Measurements from ENCODE around the gene GABARAPL1. TPM values are rescaled to one million over a fixed set of nuclear protein-coding genes. Genes with fewer than 3 reads are reported as not detected.

Gene GABARAPL1
- total and polyA plus RNA-seq, 9 donors = 53.1 to 186 (median 96.1) TPM

DNA sequence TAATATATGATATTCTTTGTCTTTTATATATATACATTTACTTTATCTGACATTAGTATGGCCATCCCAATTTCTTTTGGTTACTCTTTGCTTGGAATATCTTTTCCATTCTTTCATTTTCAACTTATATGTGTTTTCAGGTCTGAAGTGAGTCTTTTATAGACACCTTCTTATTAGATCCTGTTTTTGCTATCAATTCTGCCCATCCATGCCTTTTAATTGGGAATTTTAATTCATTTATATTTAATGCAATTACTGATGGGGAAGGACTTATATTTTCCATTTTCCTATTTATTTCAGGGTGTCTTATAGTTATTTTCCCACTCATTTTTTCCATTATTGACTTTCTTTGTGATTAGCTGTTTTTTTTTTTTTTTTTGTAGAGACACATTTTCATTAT, 43.4 kb downstream of the GABARAPL1 start:
- TF ChIP-seq EP300 (IDR thresholded peaks at IDR 0.05) = no peak
- TF ChIP-seq, protein P1, sequence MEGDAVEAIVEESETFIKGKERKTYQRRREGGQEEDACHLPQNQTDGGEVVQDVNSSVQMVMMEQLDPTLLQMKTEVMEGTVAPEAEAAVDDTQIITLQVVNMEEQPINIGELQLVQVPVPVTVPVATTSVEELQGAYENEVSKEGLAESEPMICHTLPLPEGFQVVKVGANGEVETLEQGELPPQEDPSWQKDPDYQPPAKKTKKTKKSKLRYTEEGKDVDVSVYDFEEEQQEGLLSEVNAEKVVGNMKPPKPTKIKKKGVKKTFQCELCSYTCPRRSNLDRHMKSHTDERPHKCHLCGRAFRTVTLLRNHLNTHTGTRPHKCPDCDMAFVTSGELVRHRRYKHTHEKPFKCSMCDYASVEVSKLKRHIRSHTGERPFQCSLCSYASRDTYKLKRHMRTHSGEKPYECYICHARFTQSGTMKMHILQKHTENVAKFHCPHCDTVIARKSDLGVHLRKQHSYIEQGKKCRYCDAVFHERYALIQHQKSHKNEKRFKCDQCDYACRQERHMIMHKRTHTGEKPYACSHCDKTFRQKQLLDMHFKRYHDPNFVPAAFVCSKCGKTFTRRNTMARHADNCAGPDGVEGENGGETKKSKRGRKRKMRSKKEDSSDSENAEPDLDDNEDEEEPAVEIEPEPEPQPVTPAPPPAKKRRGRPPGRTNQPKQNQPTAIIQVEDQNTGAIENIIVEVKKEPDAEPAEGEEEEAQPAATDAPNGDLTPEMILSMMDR (IDR thresholded peaks at IDR 0.05) = no peak
- no peak for TF ChIP-seq POLR2A (IDR thresholded peaks at IDR 0.05)
- H3K36me3 ChIP-seq = no peaks in the 10 kb centered on the region
- H3K27ac ChIP-seq = no peak overlapping the region

DNA sequence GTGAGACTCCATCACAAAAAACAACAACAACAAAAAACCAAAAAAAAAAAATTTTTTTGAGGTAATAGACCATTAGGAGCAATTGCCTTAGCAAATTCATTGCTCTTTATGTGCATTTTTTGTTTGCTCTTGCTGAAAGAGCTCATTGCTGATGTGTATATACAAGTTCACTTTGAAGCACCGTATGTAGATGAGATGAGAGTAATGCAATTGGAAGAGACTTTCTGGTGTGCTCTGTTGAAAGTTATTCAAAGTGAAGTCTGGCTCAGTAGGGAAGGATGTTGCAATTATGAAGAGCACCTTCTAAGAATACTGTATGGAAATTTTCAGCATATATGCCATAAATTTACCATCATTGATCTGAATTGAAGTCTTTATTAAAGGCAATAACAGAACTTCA, 48.2 kb downstream of the GABARAPL1 start:
- intact Hi-C loops (cut with DNase I) = no loop called here
- Histone ChIP-seq H3K9me3 (no peaks in the 10 kb centered on the region), H3K36me3 (no peaks in the 10 kb centered on the region), H3K4me1 (ENCODE audit: insufficient read depth) (no peaks in the 10 kb centered on the region), H3K27ac (no peak overlapping the region), H3K27me3 (no peaks in the 10 kb centered on the region), H3K4me3 (no peak overlapping the region)
- no peak for DNase-seq
- TF ChIP-seq, protein P1 (IDR thresholded peaks at IDR 0.05) = no peak
- TF ChIP-seq EP300 (IDR thresholded peaks at IDR 0.05) = no peak
- TF ChIP-seq POLR2A (IDR thresholded peaks at IDR 0.05) = no peak
- 0 to 94% (median 2%) methylated on average over 1 of the region's 1 CpG for WGBS, 3 donors

More for the DNA sequence above, 43.4 kb downstream of the GABARAPL1 start:
- no peak for DNase-seq
- Histone ChIP-seq H3K27me3 (no peaks in the 10 kb centered on the region), H3K4me1 (ENCODE audit: insufficient read depth) (no peaks in the 10 kb centered on the region), H3K9me3 (no peaks in the 10 kb centered on the region), H3K4me3 (no peak overlapping the region)
- intact Hi-C loops (cut with DNase I) = no loop called here

DNA sequence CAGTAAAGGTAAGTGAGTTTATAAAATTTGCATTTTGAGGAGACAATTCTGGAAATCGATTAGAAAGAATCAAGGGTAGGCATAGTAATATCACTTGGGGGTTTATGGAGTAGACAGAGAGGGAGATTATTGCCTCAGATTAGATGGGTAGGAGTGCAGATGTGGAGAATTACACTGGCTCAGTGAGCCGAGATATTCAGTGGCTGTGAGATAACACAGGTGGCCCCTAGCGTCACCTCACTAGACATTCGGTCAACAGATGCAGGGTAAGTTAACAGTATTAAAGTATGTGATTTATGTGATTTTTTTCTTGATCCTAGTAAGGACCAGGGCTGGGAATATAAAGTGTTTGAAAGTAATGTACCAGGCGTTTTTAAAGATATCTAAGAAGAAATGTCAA, 55.4 kb downstream of the GABARAPL1 start:
- no peak for TF ChIP-seq EP300 (IDR thresholded peaks at IDR 0.05)
- TF ChIP-seq POLR2A (IDR thresholded peaks at IDR 0.05) = no peak
- Histone ChIP-seq H3K36me3 (no peaks in the 10 kb centered on the region), H3K9me3 (no peaks in the 10 kb centered on the region), H3K27ac (no peak overlapping the region), H3K4me3 (no peak overlapping the region), H3K4me1 (ENCODE audit: insufficient read depth) (no peaks in the 10 kb centered on the region), H3K27me3 (no peaks in the 10 kb centered on the region)
- intact Hi-C loops (cut with DNase I) = no loop called here
- no peak for DNase-seq
- WGBS, 3 donors = 52 to 57% (median 57%) methylated on average over 5 of the region's 5 CpGs

DNA sequence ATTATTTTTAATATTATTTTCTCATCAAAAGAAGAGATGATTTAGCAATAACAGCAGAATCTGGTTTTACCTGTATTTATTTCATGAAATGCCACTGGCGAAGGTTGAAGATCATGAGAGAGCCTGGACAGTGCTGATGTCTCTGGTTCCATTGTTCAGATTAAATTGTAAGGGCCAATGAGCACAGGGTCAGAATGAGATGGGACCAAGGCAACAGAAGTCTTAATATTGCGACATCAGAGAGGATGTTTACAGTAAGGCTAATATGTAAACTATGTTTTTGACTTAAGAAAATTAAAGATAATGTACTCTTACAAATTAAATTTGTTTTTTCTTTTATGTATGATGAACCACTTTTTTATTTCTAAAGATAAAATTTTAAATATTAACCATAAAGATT, 59.8 kb downstream of the GABARAPL1 start:
- intact Hi-C loops (cut with DNase I) = no loop called here
- no peaks in the 10 kb centered on the region for H3K9me3 ChIP-seq
- 61 to 78% (median 76%) methylated on average over 2 of the region's 2 CpGs for WGBS, 3 donors
- DNase-seq = no peak
- no peaks in the 10 kb centered on the region for H3K36me3 ChIP-seq
- H3K4me3 ChIP-seq = no peak overlapping the region
- no peaks in the 10 kb centered on the region for H3K27me3 ChIP-seq
- H3K4me1 ChIP-seq (ENCODE audit: insufficient read depth) = no peaks in the 10 kb centered on the region
- H3K27ac ChIP-seq = no peak overlapping the region
- TF ChIP-seq POLR2A (IDR thresholded peaks at IDR 0.05) (no peak), EP300 (IDR thresholded peaks at IDR 0.05) (no peak)
- TF ChIP-seq, protein P1 (IDR thresholded peaks at IDR 0.05) = no peak

Other genes with a start within 250 kb of the GABARAPL1 start
- gene CLEC12A, start 241.5 kb upstream of the GABARAPL1 start, total RNA-seq = 1 to 10 TPM in 1 of 7 donors, under 1 TPM in 2, not detected in 4; 0.46 to 1.8 (median 1.00) TPM
- gene CLEC12A, start 241.5 kb upstream of the GABARAPL1 start, polyA plus RNA-seq = under 1 TPM; 0.63 to 0.97 TPM
- gene CLEC1B, start 213.8 kb upstream of the GABARAPL1 start, total RNA-seq = under 1 TPM in 1 of 7 donors, not detected in 6; 0.26 TPM
- gene CLEC1B, start 213.8 kb upstream of the GABARAPL1 start, polyA plus RNA-seq = under 1 TPM; 0.06 to 0.47 TPM
- gene CLEC12B, start 202.2 kb upstream of the GABARAPL1 start, total RNA-seq = not detected
- under 1 TPM in 1 of 2 donors, not detected in 1; 0.05 TPM for gene CLEC12B, start 202.2 kb upstream of the GABARAPL1 start, polyA plus RNA-seq
- gene CLEC9A, start 182.2 kb upstream of the GABARAPL1 start, total RNA-seq = under 1 TPM in 3 of 7 donors, not detected in 4; 0.22 to 0.51 (median 0.46) TPM
- under 1 TPM; 0.04 to 1.00 TPM for gene CLEC9A, start 182.2 kb upstream of the GABARAPL1 start, polyA plus RNA-seq
- gene CLEC1A, start 113.9 kb upstream of the GABARAPL1 start, total RNA-seq = 10 to 100 TPM in 1 of 7 donors, 1 to 10 TPM in 6; 1.5 to 11.5 (median 4.1) TPM
- 10 to 100 TPM in 1 of 2 donors, 1 to 10 TPM in 1; 4.8 to 13.8 TPM for gene CLEC1A, start 113.9 kb upstream of the GABARAPL1 start, polyA plus RNA-seq
- gene CLEC7A, start 82.7 kb upstream of the GABARAPL1 start, total RNA-seq = 10 to 100 TPM in 1 of 7 donors, 1 to 10 TPM in 6; 2.9 to 12.7 (median 3.7) TPM
- 1 to 10 TPM; 1.9 to 3.4 TPM for gene CLEC7A, start 82.7 kb upstream of the GABARAPL1 start, polyA plus RNA-seq
- 10 to 100 TPM in 1 of 7 donors, 1 to 10 TPM in 3, under 1 TPM in 3; 0.71 to 12.3 (median 1.1) TPM for gene OLR1, start 40.7 kb upstream of the GABARAPL1 start, total RNA-seq
- gene OLR1, start 40.7 kb upstream of the GABARAPL1 start, polyA plus RNA-seq = under 1 TPM; 0.10 to 0.48 TPM
- gene TMEM52B, start 33.8 kb upstream of the GABARAPL1 start, total RNA-seq = under 1 TPM in 2 of 7 donors, not detected in 5; 0.07 to 0.69 TPM
- gene TMEM52B, start 33.8 kb upstream of the GABARAPL1 start, polyA plus RNA-seq = under 1 TPM; 0.04 to 0.10 TPM
- gene KLRD1, start 95.0 kb downstream of the GABARAPL1 start, total RNA-seq = 1 to 10 TPM in 4 of 7 donors, under 1 TPM in 3; 0.33 to 1.8 (median 1.2) TPM
- 1 to 10 TPM in 1 of 2 donors, under 1 TPM in 1; 0.12 to 3.8 TPM for gene KLRD1, start 95.0 kb downstream of the GABARAPL1 start, polyA plus RNA-seq
- gene KLRK1, start 177.2 kb downstream of the GABARAPL1 start, total RNA-seq = 1 to 10 TPM in 2 of 7 donors, under 1 TPM in 5; 0.12 to 2.1 (median 0.35) TPM
- gene KLRK1, start 177.2 kb downstream of the GABARAPL1 start, polyA plus RNA-seq = 1 to 10 TPM in 1 of 2 donors, under 1 TPM in 1; 0.54 to 6.3 TPM
- gene KLRC4, start 196.9 kb downstream of the GABARAPL1 start, total RNA-seq = under 1 TPM in 1 of 7 donors, not detected in 6; 0.60 TPM
- gene KLRC4, start 196.9 kb downstream of the GABARAPL1 start, polyA plus RNA-seq = under 1 TPM in 1 of 2 donors, not detected in 1; 0.30 TPM
- under 1 TPM in 2 of 7 donors, not detected in 5; 0.58 to 0.72 TPM for gene KLRC3, start 207.7 kb downstream of the GABARAPL1 start, total RNA-seq
- under 1 TPM; 0.19 to 0.90 TPM for gene KLRC3, start 207.7 kb downstream of the GABARAPL1 start, polyA plus RNA-seq
- gene KLRC2, start 223.1 kb downstream of the GABARAPL1 start, total RNA-seq = 1 to 10 TPM in 2 of 7 donors, under 1 TPM in 3, not detected in 2; 0.23 to 2.6 (median 0.57) TPM
- under 1 TPM; 0.15 to 0.28 TPM for gene KLRC2, start 223.1 kb downstream of the GABARAPL1 start, polyA plus RNA-seq
- under 1 TPM in 5 of 7 donors, not detected in 2; 0.30 to 0.71 (median 0.52) TPM for gene KLRC1, start 240.5 kb downstream of the GABARAPL1 start, total RNA-seq
- under 1 TPM; 0.17 to 0.73 TPM for gene KLRC1, start 240.5 kb downstream of the GABARAPL1 start, polyA plus RNA-seq